ENCODE data around the gene OR13A1.

OR13A1 gene

GRCh38 chr10:45254892-45255291, 60.5 kb downstream of the OR13A1 start (continued):
- no peak for TF ChIP-seq HIC1 (tag by site-specific recombination; IDR thresholded peaks at IDR 0.05)
- no peak for TF ChIP-seq ZBTB11 (tag by site-specific recombination; conservative IDR thresholded peaks at IDR 0.05; ENCODE audit: low read depth)
- no peak for TF ChIP-seq ZNF660 (tag by site-specific recombination; IDR thresholded peaks at IDR 0.05)
- TF ChIP-seq ZNF350 (tag by site-specific recombination; IDR thresholded peaks at IDR 0.05), result no peak
- no peak for TF ChIP-seq ZBTB49 (tag by site-specific recombination; IDR thresholded peaks at IDR 0.05; ENCODE audit: low read depth)
- TF ChIP-seq GLIS2 (tag by site-specific recombination; IDR thresholded peaks at IDR 0.05), result no peak
- TF ChIP-seq PATZ1 (tag by site-specific recombination; IDR thresholded peaks at IDR 0.05), result no peak
- TF ChIP-seq ZNF37A (tag by site-specific recombination; IDR thresholded peaks at IDR 0.05), result no peak
- no peak for TF ChIP-seq ZNF274 (IDR thresholded peaks at IDR 0.05; ENCODE audit: low read length)
- TF ChIP-seq ZNF274 (tag by site-specific recombination; IDR thresholded peaks at IDR 0.05; ENCODE audit: borderline replicate concordance), result no peak

GRCh38 chr10:45253183-45253914, 62.1 kb downstream of the OR13A1 start:
- H3K4me1 ChIP-seq (ENCODE audit: control insufficient read depth, insufficient read depth, low read length), result no peaks in the 10 kb centered on the region
- no peaks in the 10 kb centered on the region for H3K9me3 ChIP-seq (ENCODE audit: control insufficient read depth, insufficient read depth, low read depth, low read length)
- no peaks in the 10 kb centered on the region for H3K36me3 ChIP-seq (ENCODE audit: control insufficient read depth in 2 of 2, insufficient read depth in 1 of 2, low read length in 2 of 2)
- ChIA-PET CTCF (interaction anchor here (0.6 kb wide), 2 partner anchors 418 to 474 kb away, joined by 3 read pairs; no protein-coding TSS in a partner anchor), POLR2A (no interaction called here)
- no peak for TF ChIP-seq ZNF202 (tag by site-specific recombination; IDR thresholded peaks at IDR 0.05; ENCODE audit: borderline replicate concordance)
- H3K4me3 ChIP-seq (ENCODE audit: low read depth, low read length), result no peak overlapping the region
- H3K27ac ChIP-seq (ENCODE audit: extremely low read depth, low read depth, low read length), result no peak overlapping the region
